Thoracic aorta (tissue), 2 donors: ENCODE results near the gene MSL3B.

Experiments used
- ATAC-seq: fragments of 150-250 bp; one replicate; pipeline ENCODE4 v1.8.0; 2017; ENCODE audit warnings: low read depth; ENCODE audit not compliant: insufficient number of reproducible peaks, low FRiP score
- DNase-seq: peaks from one replicate; pipeline ENCODE4 v3.0.0-alpha.2; 2020; ENCODE audit warnings: low spot score
- H3K27ac ChIP-seq, 2 donors: fragments of 200-600 bp; sonication (generic); 1 replicate in 1 of 2; 2 replicates in 1 of 2; pipeline ENCODE4 v1.5.1; 2016; ENCODE audit warnings: mild to moderate bottlenecking in 2 of 2, moderate library complexity in 2 of 2
- H3K27me3 ChIP-seq: fragments of 200-600 bp; sonication (generic); replicated peaks from 2 replicates; pipeline ENCODE4 v1.6.0; 2016; ENCODE audit warnings: mild to moderate bottlenecking; ENCODE audit not compliant: insufficient read depth
- H3K36me3 ChIP-seq: fragments of 200-600 bp; sonication (generic); one replicate; pipeline ENCODE4 v1.5.1; 2016
- H3K4me1 ChIP-seq, 2 donors: fragments of 200-600 bp; sonication (generic); 1 replicate in 1 of 2; 2 replicates in 1 of 2; pipeline versions ENCODE4 v1.5.1 to v1.6.0; 2016; ENCODE audit warnings: low read depth in 2 of 2, mild to moderate bottlenecking in 1 of 2; ENCODE audit not compliant: control insufficient read depth in 1 of 2
- H3K4me3 ChIP-seq: fragments of 200-600 bp; sonication (generic); 2 replicates; pipeline ENCODE4 v1.5.1; 2016; ENCODE audit warnings: mild to moderate bottlenecking
- H3K9me3 ChIP-seq: fragments of 200-600 bp; sonication (generic); 2 replicates; pipeline ENCODE4 v1.5.1; 2016
- TF ChIP-seq, protein P1 (sequence below): fragments of 200-600 bp; sonication (generic); IDR thresholded peaks from one replicate; pipeline ENCODE4 v1.5.1; 2019; ENCODE audit warnings: antibody characterized with exemption

MSL3B gene

DNA sequence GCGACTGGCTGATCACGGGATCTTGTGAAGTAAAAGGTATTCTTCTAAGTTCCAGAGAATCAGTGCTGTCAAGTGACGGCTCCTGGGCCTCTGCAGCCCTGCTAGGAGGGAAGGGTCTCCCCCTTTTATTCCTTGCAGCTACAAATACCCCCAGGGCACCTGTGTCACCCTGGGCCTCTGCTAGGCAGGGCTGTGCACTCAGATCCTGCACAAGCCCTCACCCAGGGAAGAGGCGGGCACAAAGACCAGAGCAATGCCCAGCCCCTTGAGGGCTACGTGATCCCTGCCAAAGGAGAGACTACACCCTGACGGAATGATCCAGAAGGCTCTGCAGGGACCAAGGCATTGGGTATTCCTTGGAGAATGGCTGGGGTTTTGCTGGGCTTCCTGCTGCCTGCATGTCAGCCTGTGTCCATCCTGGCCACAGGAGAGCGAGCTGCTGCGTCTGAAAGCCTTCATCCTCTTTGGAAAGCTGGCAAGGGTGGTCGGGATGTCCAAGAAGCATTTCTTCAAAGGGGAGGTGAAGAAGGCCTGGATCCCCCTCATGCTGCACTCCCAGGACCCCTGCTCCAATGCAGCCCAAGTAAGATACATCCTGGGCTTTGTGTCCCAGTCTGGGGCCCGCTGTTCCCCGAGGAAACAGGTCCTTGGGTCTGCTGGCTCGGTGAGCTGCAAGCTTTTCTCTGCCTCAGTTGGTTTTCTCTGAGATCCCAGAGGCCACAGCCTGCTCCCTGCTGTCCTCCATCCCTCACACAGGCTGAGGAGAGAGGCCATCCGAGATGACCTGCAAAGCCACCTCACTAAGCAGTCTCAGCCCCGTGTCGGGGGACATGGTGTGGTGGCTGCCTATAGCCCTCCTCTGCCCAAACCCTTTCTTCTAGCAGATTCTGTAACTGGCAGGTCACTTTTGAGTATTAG is 38.7 kb downstream of the MSL3B start:
- no peak for DNase-seq
- no peak for ATAC-seq
- no peaks in the 10 kb centered on the region for H3K36me3 ChIP-seq
- TF ChIP-seq, protein P1, sequence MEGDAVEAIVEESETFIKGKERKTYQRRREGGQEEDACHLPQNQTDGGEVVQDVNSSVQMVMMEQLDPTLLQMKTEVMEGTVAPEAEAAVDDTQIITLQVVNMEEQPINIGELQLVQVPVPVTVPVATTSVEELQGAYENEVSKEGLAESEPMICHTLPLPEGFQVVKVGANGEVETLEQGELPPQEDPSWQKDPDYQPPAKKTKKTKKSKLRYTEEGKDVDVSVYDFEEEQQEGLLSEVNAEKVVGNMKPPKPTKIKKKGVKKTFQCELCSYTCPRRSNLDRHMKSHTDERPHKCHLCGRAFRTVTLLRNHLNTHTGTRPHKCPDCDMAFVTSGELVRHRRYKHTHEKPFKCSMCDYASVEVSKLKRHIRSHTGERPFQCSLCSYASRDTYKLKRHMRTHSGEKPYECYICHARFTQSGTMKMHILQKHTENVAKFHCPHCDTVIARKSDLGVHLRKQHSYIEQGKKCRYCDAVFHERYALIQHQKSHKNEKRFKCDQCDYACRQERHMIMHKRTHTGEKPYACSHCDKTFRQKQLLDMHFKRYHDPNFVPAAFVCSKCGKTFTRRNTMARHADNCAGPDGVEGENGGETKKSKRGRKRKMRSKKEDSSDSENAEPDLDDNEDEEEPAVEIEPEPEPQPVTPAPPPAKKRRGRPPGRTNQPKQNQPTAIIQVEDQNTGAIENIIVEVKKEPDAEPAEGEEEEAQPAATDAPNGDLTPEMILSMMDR, result no peak
- H3K27me3 ChIP-seq, result no peaks in the 10 kb centered on the region
- no peak overlapping the region for H3K4me3 ChIP-seq
- no peaks in the 10 kb centered on the region for H3K9me3 ChIP-seq
- H3K27ac ChIP-seq, result no peak overlapping the region
- H3K4me1 ChIP-seq, result no peaks in the 10 kb centered on the region

DNA sequence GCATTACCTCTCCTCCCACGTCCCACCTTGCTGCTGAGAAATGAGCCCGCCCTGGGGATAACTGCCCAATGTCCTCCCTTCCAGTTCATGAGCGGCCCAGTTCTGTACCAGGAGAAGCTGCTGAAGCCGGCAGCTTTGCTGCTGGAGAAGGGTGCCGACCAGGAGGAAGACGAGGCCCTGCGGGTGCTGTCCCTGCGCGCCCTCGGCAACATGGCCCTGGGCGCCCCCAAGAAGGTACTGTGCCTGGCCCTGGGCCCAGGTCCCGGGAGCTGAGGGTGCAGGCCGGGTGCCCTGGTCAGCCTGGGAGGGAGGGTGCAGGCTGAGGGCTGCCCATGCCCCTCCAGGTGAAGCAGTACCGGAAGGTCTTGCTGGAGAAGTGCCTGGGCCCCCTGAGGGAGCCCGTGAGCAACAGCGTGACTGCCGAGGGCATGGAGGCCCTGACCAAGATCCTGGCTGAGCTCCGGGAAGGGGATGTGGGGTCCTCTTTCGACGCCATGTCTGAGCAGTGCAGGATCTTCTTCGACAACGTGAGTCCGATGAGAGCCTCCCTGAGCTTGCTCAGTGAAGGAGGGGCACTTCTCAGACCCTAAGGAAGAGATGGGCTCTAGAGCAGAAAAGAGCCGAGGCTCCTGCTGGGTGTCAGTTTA is 39.5 kb downstream of the MSL3B start:
- ATAC-seq, result no peak
- Histone ChIP-seq H3K4me1 (no peaks in the 10 kb centered on the region), H3K4me3 (no peak overlapping the region), H3K27me3 (no peaks in the 10 kb centered on the region), H3K9me3 (no peaks in the 10 kb centered on the region), H3K36me3 (no peaks in the 10 kb centered on the region), H3K27ac (no peak overlapping the region)
- DNase-seq, result no peak
- TF ChIP-seq, protein P1, result no peak

DNA sequence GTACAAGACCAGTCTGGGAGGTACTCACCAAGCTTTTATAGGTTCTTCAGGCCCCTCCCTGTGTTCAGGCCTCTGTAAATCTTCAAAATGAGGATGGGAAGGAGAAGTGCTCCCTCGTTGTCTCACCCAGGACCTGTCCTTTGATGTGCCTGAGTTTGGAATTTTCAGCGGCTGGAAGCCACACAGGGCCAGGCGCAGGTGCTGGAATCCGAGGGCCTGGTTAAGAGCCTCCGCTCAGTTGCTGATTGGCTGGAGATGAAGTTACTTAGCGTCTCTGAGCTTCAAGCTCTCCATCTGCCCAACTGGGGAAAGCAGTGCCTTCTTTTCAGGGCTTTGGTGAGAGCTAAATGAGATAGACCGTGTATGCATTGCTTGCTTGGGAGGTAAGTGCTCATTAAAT is 43.8 kb downstream of the MSL3B start:
- H3K27me3 ChIP-seq, result no peaks in the 10 kb centered on the region
- H3K9me3 ChIP-seq, result no peaks in the 10 kb centered on the region
- ATAC-seq (no peak), DNase-seq (no peak)
- no peak overlapping the region for H3K27ac ChIP-seq
- TF ChIP-seq, protein P1, result no peak
- H3K4me3 ChIP-seq, result no peak overlapping the region
- H3K4me1 ChIP-seq, result no peaks in the 10 kb centered on the region
- no peaks in the 10 kb centered on the region for H3K36me3 ChIP-seq

DNA sequence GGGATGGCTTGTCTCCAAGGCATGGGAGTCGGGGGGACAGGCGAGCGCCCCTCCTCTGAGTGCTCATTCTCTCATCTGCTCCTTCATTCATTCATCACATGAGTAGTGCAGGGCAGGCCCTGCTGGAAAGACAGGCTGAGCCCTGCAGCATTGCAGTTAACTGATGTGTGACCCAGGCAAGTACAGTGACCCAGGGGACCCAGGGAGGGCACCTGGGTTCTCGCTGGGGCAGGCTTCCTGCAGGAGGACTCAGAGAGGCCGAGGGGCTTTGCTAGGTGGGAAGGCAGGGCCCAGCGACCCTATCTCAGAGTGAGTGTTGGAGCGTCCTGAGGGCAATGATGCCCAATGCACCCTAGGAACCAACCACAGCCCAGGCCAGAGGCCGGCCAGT is 44.5 kb downstream of the MSL3B start:
- Histone ChIP-seq H3K4me1 (no peaks in the 10 kb centered on the region), H3K9me3 (no peaks in the 10 kb centered on the region), H3K27me3 (no peaks in the 10 kb centered on the region), H3K27ac (no peak overlapping the region), H3K36me3 (no peaks in the 10 kb centered on the region), H3K4me3 (no peak overlapping the region)
- no peak for DNase-seq
- ATAC-seq, result no peak
- TF ChIP-seq, protein P1, result no peak
